GM12878 (cell line): ENCODE results near the gene EEF1A2. TPM values are rescaled to one million over a fixed set of nuclear protein-coding genes. Genes with fewer than 3 reads are reported as not detected.

Experiments used
- CREB1 ChIP-seq: IDR thresholded peaks from 2 replicates; pipeline ENCODE4 v1.6.1; 2012; ENCODE audit warnings: low read depth, mild to moderate bottlenecking, inconsistent platforms
- IKZF2 ChIP-seq, 2 experiments: fragments of 450-650 bp; IDR thresholded peaks; 2 replicates each; pipeline ENCODE4 v1.6.1; 2017; ENCODE audit warnings: mild to moderate bottlenecking in 2 of 2, moderate library complexity in 2 of 2
- MEF2B ChIP-seq: fragments of 450-650 bp; IDR thresholded peaks from 2 replicates; pipeline ENCODE4 v1.6.1; 2018; ENCODE audit warnings: mild to moderate bottlenecking, moderate library complexity; ENCODE audit not compliant: partially characterized antibody, poor library complexity, severe bottlenecking
- MYC ChIP-seq: IDR thresholded peaks from 2 replicates; pipeline ENCODE4 v1.6.1; 2011; ENCODE audit warnings: mild to moderate bottlenecking, low read length, moderate library complexity, inconsistent platforms; ENCODE audit not compliant: insufficient read depth, insufficient replicate concordance, insufficient read length, severe bottlenecking
- PAX5 ChIP-seq: IDR thresholded peaks from 2 replicates; pipeline ENCODE4 v1.6.1; 2011; ENCODE audit warnings: low read depth, low read length, borderline replicate concordance
- PML ChIP-seq: IDR thresholded peaks from 2 replicates; pipeline ENCODE4 v1.6.1; 2012; ENCODE audit warnings: low read length, inconsistent platforms
- RB1 ChIP-seq: fragments of 450-650 bp; formaldehyde crosslinking; IDR thresholded peaks from 2 replicates; pipeline ENCODE4 v1.6.1; 2017; ENCODE audit warnings: mild to moderate bottlenecking, borderline replicate concordance
- SPI1 ChIP-seq: IDR thresholded peaks from 2 replicates; pipeline ENCODE4 v1.6.1; 2011; ENCODE audit warnings: low read depth, mild to moderate bottlenecking, low read length, moderate library complexity, borderline replicate concordance; ENCODE audit not compliant: insufficient read depth
- TAF1 ChIP-seq: IDR thresholded peaks from 2 replicates; pipeline ENCODE4 v1.6.1; 2011; ENCODE audit warnings: mild to moderate bottlenecking, low read depth, low read length, borderline replicate concordance
- polyA plus RNA-seq, 11 experiments: library from polyadenylated mRNA; depleted of rRNA in 4 of 11; unstranded in 6 of 11; stranded (reverse) in 5 of 11; fragments of >200 nt; fragmentation: Nextera tagmentation in 4 of 11; fragmentation: Illumina TruSeq in 1 of 11; extraction: Ambion mirVana in 4 of 11; extraction: Trizol in 1 of 11; gene quantifications; 1 replicate in 1 of 11; 2 replicates in 10 of 11; pipeline versions ENCODE4 v1.2.1 to v1.2.3, GENCODE V29; 2011 to 2016; ENCODE audit warnings: inconsistent platforms in 2 of 11, missing spikeins in 2 of 11, low read depth in 1 of 11
- total RNA-seq, 4 experiments: library from RNA; depleted of rRNA in 3 of 4; stranded (reverse); fragments of >200 nt in 3 of 4; fragmentation: Illumina TruSeq in 1 of 4; extraction: Trizol in 1 of 4; gene quantifications; 2 replicates each; pipeline versions ENCODE4 v1.2.1 to v1.2.3, GENCODE V29; 2013 to 2021
- TF ChIP-seq, protein P1 (sequence below): fragments of 450-650 bp; IDR thresholded peaks from 2 replicates; pipeline ENCODE4 v1.6.1; 2017; ENCODE audit warnings: mild to moderate bottlenecking, low read depth, inconsistent platforms; ENCODE audit not compliant: poor library complexity, severe bottlenecking
- TF ChIP-seq, protein P2 (sequence below): IDR thresholded peaks from 2 replicates; pipeline ENCODE4 v1.6.1; 2011; ENCODE audit warnings: borderline replicate concordance, low read depth, mild to moderate bottlenecking, moderate library complexity, low read length; ENCODE audit not compliant: insufficient read depth, poor library complexity, severe bottlenecking
- TF ChIP-seq, protein P3 (sequence below): fragments of 450-650 bp; formaldehyde crosslinking; IDR thresholded peaks from 2 replicates; pipeline ENCODE4 v1.4.0; 2020; ENCODE audit warnings: mild to moderate bottlenecking, moderate library complexity
- TF ChIP-seq, protein P4 (sequence below): IDR thresholded peaks from 2 replicates; pipeline ENCODE4 v1.6.1; 2011; ENCODE audit warnings: mild to moderate bottlenecking, low read depth, low read length, moderate library complexity; ENCODE audit not compliant: insufficient replicate concordance
- TF ChIP-seq, protein P5 (sequence below): fragments of 450-650 bp; IDR thresholded peaks from 2 replicates; pipeline ENCODE4 v1.6.1; 2018; ENCODE audit warnings: borderline replicate concordance, mild to moderate bottlenecking; ENCODE audit not compliant: partially characterized antibody
- TF ChIP-seq, protein P6 (sequence below): IDR thresholded peaks from 2 replicates; pipeline ENCODE4 v1.6.1; 2011; ENCODE audit warnings: low read depth, mild to moderate bottlenecking, low read length, moderate library complexity, borderline replicate concordance; ENCODE audit errors: extremely low read depth

EEF1A2 gene
- total and polyA plus RNA-seq, 10 of the 15 experiments (the other 5 are each of a cell fraction or from before 2014, with no cell fraction given) = 0.56 TPM; not detected in 9

DNA sequence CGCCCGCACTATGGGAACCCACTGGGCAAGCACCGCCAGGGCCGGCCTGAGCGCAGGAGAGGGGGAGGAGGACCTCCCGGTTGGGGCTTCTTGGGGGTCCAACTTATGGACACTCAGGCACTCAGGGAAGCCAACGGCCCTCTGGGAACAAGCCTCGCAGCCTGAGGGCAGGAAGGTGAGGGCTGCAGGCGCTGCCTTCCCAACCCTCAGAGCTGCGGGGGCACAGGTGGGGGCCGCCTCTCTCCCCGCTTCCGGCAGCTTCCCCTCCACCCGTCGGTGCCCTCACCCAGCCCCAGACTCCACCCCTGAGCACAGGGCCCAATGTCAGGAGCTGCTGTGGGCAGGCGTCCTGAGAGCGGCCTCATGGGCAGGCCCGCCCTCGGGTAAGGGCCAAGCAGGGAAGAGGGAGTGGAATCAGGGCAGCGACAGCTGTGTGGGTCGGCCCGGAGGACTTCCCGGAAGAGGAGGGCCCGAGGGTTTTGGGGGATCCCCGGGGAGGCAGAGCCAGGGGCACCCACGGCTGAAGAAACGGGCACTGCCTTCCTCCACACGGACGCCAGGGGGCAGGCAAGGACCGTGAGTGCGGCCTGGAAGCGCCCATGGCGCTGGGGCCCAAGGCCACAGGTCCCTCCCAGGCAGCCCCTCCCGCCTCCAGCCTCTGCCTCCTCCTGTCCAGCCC lies 38.8 kb upstream of the EEF1A2 start (continued):
- TF ChIP-seq, protein P1, sequence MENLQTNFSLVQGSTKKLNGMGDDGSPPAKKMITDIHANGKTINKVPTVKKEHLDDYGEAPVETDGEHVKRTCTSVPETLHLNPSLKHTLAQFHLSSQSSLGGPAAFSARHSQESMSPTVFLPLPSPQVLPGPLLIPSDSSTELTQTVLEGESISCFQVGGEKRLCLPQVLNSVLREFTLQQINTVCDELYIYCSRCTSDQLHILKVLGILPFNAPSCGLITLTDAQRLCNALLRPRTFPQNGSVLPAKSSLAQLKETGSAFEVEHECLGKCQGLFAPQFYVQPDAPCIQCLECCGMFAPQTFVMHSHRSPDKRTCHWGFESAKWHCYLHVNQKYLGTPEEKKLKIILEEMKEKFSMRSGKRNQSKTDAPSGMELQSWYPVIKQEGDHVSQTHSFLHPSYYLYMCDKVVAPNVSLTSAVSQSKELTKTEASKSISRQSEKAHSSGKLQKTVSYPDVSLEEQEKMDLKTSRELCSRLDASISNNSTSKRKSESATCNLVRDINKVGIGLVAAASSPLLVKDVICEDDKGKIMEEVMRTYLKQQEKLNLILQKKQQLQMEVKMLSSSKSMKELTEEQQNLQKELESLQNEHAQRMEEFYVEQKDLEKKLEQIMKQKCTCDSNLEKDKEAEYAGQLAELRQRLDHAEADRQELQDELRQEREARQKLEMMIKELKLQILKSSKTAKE = no peak
- TF ChIP-seq PML = no peak
- TF ChIP-seq, protein P2, sequence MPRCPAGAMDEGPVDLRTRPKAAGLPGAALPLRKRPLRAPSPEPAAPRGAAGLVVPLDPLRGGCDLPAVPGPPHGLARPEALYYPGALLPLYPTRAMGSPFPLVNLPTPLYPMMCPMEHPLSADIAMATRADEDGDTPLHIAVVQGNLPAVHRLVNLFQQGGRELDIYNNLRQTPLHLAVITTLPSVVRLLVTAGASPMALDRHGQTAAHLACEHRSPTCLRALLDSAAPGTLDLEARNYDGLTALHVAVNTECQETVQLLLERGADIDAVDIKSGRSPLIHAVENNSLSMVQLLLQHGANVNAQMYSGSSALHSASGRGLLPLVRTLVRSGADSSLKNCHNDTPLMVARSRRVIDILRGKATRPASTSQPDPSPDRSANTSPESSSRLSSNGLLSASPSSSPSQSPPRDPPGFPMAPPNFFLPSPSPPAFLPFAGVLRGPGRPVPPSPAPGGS = no peak
- TF ChIP-seq SPI1 = 0 out of 2 replicates have a peak, but pooled peaks have one; percentile 25
- TF ChIP-seq, protein P3, sequence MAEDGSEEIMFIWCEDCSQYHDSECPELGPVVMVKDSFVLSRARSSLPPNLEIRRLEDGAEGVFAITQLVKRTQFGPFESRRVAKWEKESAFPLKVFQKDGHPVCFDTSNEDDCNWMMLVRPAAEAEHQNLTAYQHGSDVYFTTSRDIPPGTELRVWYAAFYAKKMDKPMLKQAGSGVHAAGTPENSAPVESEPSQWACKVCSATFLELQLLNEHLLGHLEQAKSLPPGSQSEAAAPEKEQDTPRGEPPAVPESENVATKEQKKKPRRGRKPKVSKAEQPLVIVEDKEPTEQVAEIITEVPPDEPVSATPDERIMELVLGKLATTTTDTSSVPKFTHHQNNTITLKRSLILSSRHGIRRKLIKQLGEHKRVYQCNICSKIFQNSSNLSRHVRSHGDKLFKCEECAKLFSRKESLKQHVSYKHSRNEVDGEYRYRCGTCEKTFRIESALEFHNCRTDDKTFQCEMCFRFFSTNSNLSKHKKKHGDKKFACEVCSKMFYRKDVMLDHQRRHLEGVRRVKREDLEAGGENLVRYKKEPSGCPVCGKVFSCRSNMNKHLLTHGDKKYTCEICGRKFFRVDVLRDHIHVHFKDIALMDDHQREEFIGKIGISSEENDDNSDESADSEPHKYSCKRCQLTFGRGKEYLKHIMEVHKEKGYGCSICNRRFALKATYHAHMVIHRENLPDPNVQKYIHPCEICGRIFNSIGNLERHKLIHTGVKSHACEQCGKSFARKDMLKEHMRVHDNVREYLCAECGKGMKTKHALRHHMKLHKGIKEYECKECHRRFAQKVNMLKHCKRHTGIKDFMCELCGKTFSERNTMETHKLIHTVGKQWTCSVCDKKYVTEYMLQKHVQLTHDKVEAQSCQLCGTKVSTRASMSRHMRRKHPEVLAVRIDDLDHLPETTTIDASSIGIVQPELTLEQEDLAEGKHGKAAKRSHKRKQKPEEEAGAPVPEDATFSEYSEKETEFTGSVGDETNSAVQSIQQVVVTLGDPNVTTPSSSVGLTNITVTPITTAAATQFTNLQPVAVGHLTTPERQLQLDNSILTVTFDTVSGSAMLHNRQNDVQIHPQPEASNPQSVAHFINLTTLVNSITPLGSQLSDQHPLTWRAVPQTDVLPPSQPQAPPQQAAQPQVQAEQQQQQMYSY (CRISPR knock-in tag) = no peak
- TF ChIP-seq, protein P4, sequence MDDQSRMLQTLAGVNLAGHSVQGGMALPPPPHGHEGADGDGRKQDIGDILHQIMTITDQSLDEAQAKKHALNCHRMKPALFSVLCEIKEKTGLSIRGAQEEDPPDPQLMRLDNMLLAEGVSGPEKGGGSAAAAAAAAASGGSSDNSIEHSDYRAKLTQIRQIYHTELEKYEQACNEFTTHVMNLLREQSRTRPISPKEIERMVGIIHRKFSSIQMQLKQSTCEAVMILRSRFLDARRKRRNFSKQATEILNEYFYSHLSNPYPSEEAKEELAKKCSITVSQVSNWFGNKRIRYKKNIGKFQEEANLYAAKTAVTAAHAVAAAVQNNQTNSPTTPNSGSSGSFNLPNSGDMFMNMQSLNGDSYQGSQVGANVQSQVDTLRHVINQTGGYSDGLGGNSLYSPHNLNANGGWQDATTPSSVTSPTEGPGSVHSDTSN = no peak
- TF ChIP-seq MEF2B = no peak
- TF ChIP-seq PAX5 = peak; percentile 68; the same call in 1 of the 2 replicates
- peak; percentile 35; the same call in 1 of the 2 replicates for TF ChIP-seq TAF1
- peak; percentile 50; the same call in 1 of the 2 replicates for TF ChIP-seq RB1
- TF ChIP-seq, protein P5, sequence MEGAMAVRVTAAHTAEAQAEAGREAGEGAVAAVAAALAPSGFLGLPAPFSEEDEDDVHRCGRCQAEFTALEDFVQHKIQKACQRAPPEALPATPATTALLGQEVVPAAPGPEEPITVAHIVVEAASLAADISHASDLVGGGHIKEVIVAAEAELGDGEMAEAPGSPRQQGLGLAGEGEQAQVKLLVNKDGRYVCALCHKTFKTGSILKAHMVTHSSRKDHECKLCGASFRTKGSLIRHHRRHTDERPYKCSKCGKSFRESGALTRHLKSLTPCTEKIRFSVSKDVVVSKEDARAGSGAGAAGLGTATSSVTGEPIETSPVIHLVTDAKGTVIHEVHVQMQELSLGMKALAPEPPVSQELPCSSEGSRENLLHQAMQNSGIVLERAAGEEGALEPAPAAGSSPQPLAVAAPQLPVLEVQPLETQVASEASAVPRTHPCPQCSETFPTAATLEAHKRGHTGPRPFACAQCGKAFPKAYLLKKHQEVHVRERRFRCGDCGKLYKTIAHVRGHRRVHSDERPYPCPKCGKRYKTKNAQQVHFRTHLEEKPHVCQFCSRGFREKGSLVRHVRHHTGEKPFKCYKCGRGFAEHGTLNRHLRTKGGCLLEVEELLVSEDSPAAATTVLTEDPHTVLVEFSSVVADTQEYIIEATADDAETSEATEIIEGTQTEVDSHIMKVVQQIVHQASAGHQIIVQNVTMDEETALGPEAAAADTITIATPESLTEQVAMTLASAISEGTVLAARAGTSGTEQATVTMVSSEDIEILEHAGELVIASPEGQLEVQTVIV = peak; percentile 29
- no peak for TF ChIP-seq MYC
- TF ChIP-seq, protein P6, sequence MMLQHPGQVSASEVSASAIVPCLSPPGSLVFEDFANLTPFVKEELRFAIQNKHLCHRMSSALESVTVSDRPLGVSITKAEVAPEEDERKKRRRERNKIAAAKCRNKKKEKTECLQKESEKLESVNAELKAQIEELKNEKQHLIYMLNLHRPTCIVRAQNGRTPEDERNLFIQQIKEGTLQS = no peak
- TF ChIP-seq IKZF2 (IDR thresholded peaks at IDR 0.05) = peak; percentile 69 to 76
- TF ChIP-seq CREB1 = peak; percentile 40; the same call in 1 of the 2 replicates
